ENCODE measurements around the gene ADAT3.

Gene ADAT3

GRCh38 chr19:1921825-1922224, 16.6 kb downstream of the ADAT3 start:
- H3K79me2 ChIP-seq (ENCODE audit: insufficient read depth, low read depth), result no peaks in the 10 kb centered on the region
- no peak overlapping the region for H3K27ac ChIP-seq
- no peak overlapping the region for H3K4me3 ChIP-seq (IDR thresholded peaks at IDR 0.05; ENCODE audit: insufficient read depth, low read depth, low read length)
- no peaks in the 10 kb centered on the region for H4K20me1 ChIP-seq (ENCODE audit: insufficient read depth)
- H3K4me1 ChIP-seq (ENCODE audit: low read depth, poor library complexity, severe bottlenecking), result no peaks in the 10 kb centered on the region
- no peak for TF ChIP-seq CTCF (conservative IDR thresholded peaks at IDR 0.05; ENCODE audit: low read depth, low read length)
- H3K27me3 ChIP-seq (ENCODE audit: insufficient read depth, low read depth), result no peaks in the 10 kb centered on the region
- no peak overlapping the region for H3K9ac ChIP-seq
- no peaks in the 10 kb centered on the region for H3K36me3 ChIP-seq (ENCODE audit: insufficient read depth)
- H3K4me2 ChIP-seq, result no peak overlapping the region
- no peak overlapping the region for H2AFZ ChIP-seq (ENCODE audit: low read depth)

- H3K9ac ChIP-seq, result no peak overlapping the region
These were observed 17.6 kb downstream of the ADAT3 start for GRCh38 chr19:1922803-1923202.

GRCh38 chr19:1923319-1923718, 18.1 kb downstream of the ADAT3 start:
- Histone ChIP-seq H3K9ac (no peak overlapping the region), H3K4me2 (no peak overlapping the region), H4K20me1 (ENCODE audit: insufficient read depth) (no peaks in the 10 kb centered on the region), H3K27me3 (ENCODE audit: insufficient read depth, low read depth) (no peaks in the 10 kb centered on the region; the same call in 1 of the 2 replicates), H2AFZ (ENCODE audit: low read depth) (no peak overlapping the region), H3K36me3 (ENCODE audit: insufficient read depth) (no peaks in the 10 kb centered on the region), H3K4me3 (IDR thresholded peaks at IDR 0.05; ENCODE audit: insufficient read depth, low read depth, low read length) (no peak overlapping the region), H3K4me1 (ENCODE audit: low read depth, poor library complexity, severe bottlenecking) (no peaks in the 10 kb centered on the region), H3K79me2 (ENCODE audit: insufficient read depth, low read depth) (no peaks in the 10 kb centered on the region), H3K27ac (no peak overlapping the region)
- TF ChIP-seq CTCF (conservative IDR thresholded peaks at IDR 0.05; ENCODE audit: low read depth, low read length), result no peak

More at GRCh38 chr19:1922803-1923202, 17.6 kb downstream of the ADAT3 start:
- Histone ChIP-seq H4K20me1 (ENCODE audit: insufficient read depth) (no peaks in the 10 kb centered on the region), H3K4me2 (no peak overlapping the region), H3K79me2 (ENCODE audit: insufficient read depth, low read depth) (no peaks in the 10 kb centered on the region), H3K4me1 (ENCODE audit: low read depth, poor library complexity, severe bottlenecking) (no peaks in the 10 kb centered on the region), H2AFZ (ENCODE audit: low read depth) (no peak overlapping the region), H3K27ac (no peak overlapping the region), H3K27me3 (ENCODE audit: insufficient read depth, low read depth) (no peaks in the 10 kb centered on the region; the same call in 1 of the 2 replicates), H3K4me3 (IDR thresholded peaks at IDR 0.05; ENCODE audit: insufficient read depth, low read depth, low read length) (no peak overlapping the region), H3K36me3 (ENCODE audit: insufficient read depth) (no peaks in the 10 kb centered on the region)
- no peak for TF ChIP-seq CTCF (conservative IDR thresholded peaks at IDR 0.05; ENCODE audit: low read depth, low read length)

GRCh38 chr19:1924320-1924961, 19.2 kb downstream of the ADAT3 start:
- no peaks in the 10 kb centered on the region; the same call in 1 of the 2 replicates for H3K27me3 ChIP-seq (ENCODE audit: insufficient read depth, low read depth)
- H3K27ac ChIP-seq, result no peak overlapping the region
- no peak overlapping the region for H3K9ac ChIP-seq
- H3K4me3 ChIP-seq (IDR thresholded peaks at IDR 0.05; ENCODE audit: insufficient read depth, low read depth, low read length), result no peak overlapping the region
- H3K36me3 ChIP-seq (ENCODE audit: insufficient read depth), result no peaks in the 10 kb centered on the region
- no peak overlapping the region for H3K4me2 ChIP-seq
- H2AFZ ChIP-seq (ENCODE audit: low read depth), result no peak overlapping the region
- H4K20me1 ChIP-seq (ENCODE audit: insufficient read depth), result no peaks in the 10 kb centered on the region
- no peak for TF ChIP-seq CTCF (conservative IDR thresholded peaks at IDR 0.05; ENCODE audit: low read depth, low read length)
- no peaks in the 10 kb centered on the region for H3K79me2 ChIP-seq (ENCODE audit: insufficient read depth, low read depth)
- H3K4me1 ChIP-seq (ENCODE audit: low read depth, poor library complexity, severe bottlenecking), result peaks cover 6% of the 10 kb centered on the region

Measured in KMS-11 (cell line).